GM18909 (cell line): Measurements from ENCODE around the gene CNTN5.

Experiments
- ATAC-seq: cut with Tn5 transposase; IDR thresholded peaks from one replicate; pipeline ENCODE4 v1.9.1; 2021; ENCODE audit warnings: mild to moderate bottlenecking; ENCODE audit not compliant: unreplicated experiment, poor library complexity

Gene CNTN5

GRCh38 chr11:99841885-99842284 lies 821.1 kb downstream of the CNTN5 start:
- ATAC-seq: no peak

GRCh38 chr11:99865951-99866350 lies 845.2 kb downstream of the CNTN5 start:
- no peak for ATAC-seq

- ATAC-seq: no peak
Measured at GRCh38 chr11:99881610-99882009, 860.9 kb downstream of the CNTN5 start.

- ATAC-seq: no peak
Measured at GRCh38 chr11:99884750-99885149, 864.0 kb downstream of the CNTN5 start.

GRCh38 chr11:99887481-99887880 lies 866.7 kb downstream of the CNTN5 start:
- no peak for ATAC-seq

GRCh38 chr11:99893811-99894210 lies 873.1 kb downstream of the CNTN5 start:
- ATAC-seq: no peak

GRCh38 chr11:99901175-99901574 lies 880.4 kb downstream of the CNTN5 start:
- no peak for ATAC-seq

GRCh38 chr11:99911116-99911515 lies 890.4 kb downstream of the CNTN5 start:
- no peak for ATAC-seq

GRCh38 chr11:99916078-99916477 lies 895.3 kb downstream of the CNTN5 start:
- no peak for ATAC-seq

GRCh38 chr11:99918761-99919160 lies 898.0 kb downstream of the CNTN5 start:
- no peak for ATAC-seq

GRCh38 chr11:99920956-99921355 lies 900.2 kb downstream of the CNTN5 start:
- ATAC-seq: no peak

- no peak for ATAC-seq
Measured at GRCh38 chr11:99925968-99926367, 905.2 kb downstream of the CNTN5 start.

- no peak for ATAC-seq
Measured at GRCh38 chr11:99932684-99933083, 911.9 kb downstream of the CNTN5 start.

GRCh38 chr11:99934008-99934407 lies 913.3 kb downstream of the CNTN5 start:
- no peak for ATAC-seq

- no peak for ATAC-seq
Measured at GRCh38 chr11:99937330-99937729, 916.6 kb downstream of the CNTN5 start.

- no peak for ATAC-seq
Measured at GRCh38 chr11:99952816-99953215, 932.1 kb downstream of the CNTN5 start.

- no peak for ATAC-seq
Measured at GRCh38 chr11:99960536-99960935, 939.8 kb downstream of the CNTN5 start.

GRCh38 chr11:99968336-99968735 lies 947.6 kb downstream of the CNTN5 start:
- ATAC-seq: no peak

- no peak for ATAC-seq
Measured at GRCh38 chr11:99973993-99974392, 953.2 kb downstream of the CNTN5 start.

GRCh38 chr11:99979042-99979441 lies 958.3 kb downstream of the CNTN5 start:
- ATAC-seq: no peak

- ATAC-seq: no peak
Measured at GRCh38 chr11:99987821-99988470, 967.2 kb downstream of the CNTN5 start.

- ATAC-seq: no peak
Measured at GRCh38 chr11:99988471-99988837, 967.7 kb downstream of the CNTN5 start.

- no peak for ATAC-seq
Measured at GRCh38 chr11:100003985-100004384, 983.2 kb downstream of the CNTN5 start.
